CD4-positive, alpha-beta memory T cell (primary cell): ENCODE results near the gene APOB. TPM values are rescaled to one million over a fixed set of nuclear protein-coding genes. Genes with fewer than 3 reads are reported as not detected.
A peak's percentile ranks its signal among the peaks of the same experiment; 100 is the strongest.
"Not testable (repeated sequence)": the region's sequence is repeated elsewhere in the genome, so short reads cannot be mapped to it uniquely, and the experiment has no call there.

Experiments
- CTCF ChIA-PET: fragments of 350-600 bp; sonication (Branson Sonifier 250); formaldehyde crosslinking; loops from one replicate; lab custom pipeline; 2021; ENCODE audit warnings: inconsistent platforms; ENCODE audit not compliant: partially characterized antibody; lab: Charles Lee
- POLR2A ChIA-PET: fragments of 350-600 bp; sonication (Branson Sonifier 250); formaldehyde crosslinking; loops from one replicate; lab custom pipeline; 2021; ENCODE audit not compliant: partially characterized antibody; lab: Charles Lee
- DNase-seq, 5 donors: peaks; one replicate each; pipeline versions ENCODE4 v3.0.0 to v3.0.0-alpha.2; 2020 to 2022; ENCODE audit warnings: mixed read lengths in 1 of 5
- H3K27ac ChIP-seq: one replicate; pipeline ENCODE4 v1.7.0; 2013; ENCODE audit warnings: low read depth, low read length
- H3K27me3 ChIP-seq: 2 replicates; pipeline ENCODE4 v1.7.0; 2013; ENCODE audit warnings: mild to moderate bottlenecking, low read length, moderate library complexity; ENCODE audit not compliant: insufficient read depth
- H3K36me3 ChIP-seq: 2 replicates; pipeline ENCODE4 v1.7.0; 2013; ENCODE audit warnings: mild to moderate bottlenecking, low read length, moderate library complexity; ENCODE audit not compliant: insufficient read depth
- H3K4me1 ChIP-seq: 2 replicates; pipeline ENCODE4 v1.7.0; 2013; ENCODE audit warnings: mild to moderate bottlenecking, low read length, moderate library complexity; ENCODE audit not compliant: insufficient read depth
- H3K4me3 ChIP-seq, 2 donors: one replicate each; pipeline ENCODE4 v1.7.0; 2013; ENCODE audit warnings: low read length in 2 of 2, mild to moderate bottlenecking in 1 of 2
- H3K9me3 ChIP-seq, 2 donors: one replicate each; pipeline ENCODE4 v1.7.0; 2013; ENCODE audit warnings: low read length in 2 of 2, control low read depth in 1 of 2; ENCODE audit not compliant: control insufficient read depth in 1 of 2
- H3K27ac Mint-ChIP-seq, 7 donors: one replicate each; pipeline ENCODE4 v1.8.0; 2020 to 2021; ENCODE audit warnings: mixed read lengths in 7 of 7, mild to moderate bottlenecking in 6 of 7, inconsistent platforms in 3 of 7, moderate library complexity in 3 of 7
- H3K27me3 Mint-ChIP-seq, 2 donors: one replicate each; pipeline ENCODE4 v1.8.0; 2020 to 2021; ENCODE audit warnings: mixed read lengths in 2 of 2
- H3K36me3 Mint-ChIP-seq, 2 donors: one replicate each; pipeline ENCODE4 v1.8.0; 2020 to 2021; ENCODE audit warnings: mixed read lengths in 2 of 2, inconsistent platforms in 1 of 2, mild to moderate bottlenecking in 1 of 2
- H3K4me1 Mint-ChIP-seq, 4 donors: one replicate each; pipeline ENCODE4 v1.8.0; 2020 to 2021; ENCODE audit warnings: mixed read lengths in 4 of 4, mild to moderate bottlenecking in 1 of 4
- H3K4me3 Mint-ChIP-seq, 8 donors: one replicate each; pipeline ENCODE4 v1.8.0; 2020 to 2021; ENCODE audit warnings: mixed read lengths in 8 of 8, mild to moderate bottlenecking in 7 of 8, moderate library complexity in 6 of 8, inconsistent platforms in 3 of 8
- H3K9me3 Mint-ChIP-seq, 8 donors: one replicate each; pipeline ENCODE4 v1.8.0; 2020 to 2021; ENCODE audit warnings: mixed read lengths in 8 of 8, mild to moderate bottlenecking in 5 of 8, inconsistent platforms in 3 of 8, moderate library complexity in 1 of 8
- intact Hi-C: fragments of 100-400 bp; cut with micrococcal nuclease; formaldehyde crosslinking; loops from one replicate; pipeline ENCODE4 v1.15.1; 2023
- polyA plus RNA-seq, 2 donors: library from polyadenylated mRNA; unstranded; fragments of 300-500 nt; fragmentation: Illumina TruSeq; gene quantifications; one replicate each; pipeline ENCODE4 v1.2.3, GENCODE V29; 2021
- total RNA-seq, 2 experiments: library from RNA; stranded (reverse); gene quantifications; one replicate each; pipeline ENCODE4 v1.2.3, GENCODE V29; 2021

The APOB gene
- total and polyA plus RNA-seq, 4 experiments from 2014 or later: not detected

- ChIA-PET POLR2A (no interaction called here), CTCF (interaction anchor here (1.5 to 3.0 kb wide), 2 partner anchors 11 kb away, joined by 3 to 18 read pairs; partner anchors contain the start of gene APOB)
- Mint-ChIP-seq H3K36me3 (no peaks in the 10 kb centered on the region), H3K27me3 (peaks cover 6 to 17% of the 10 kb centered on the region in 2 donors), H3K4me1 (no peaks in the 10 kb centered on the region), H3K9me3 (peaks cover 0 to 2% (median 0%) of the 10 kb centered on the region in 8 donors), H3K27ac (no peak overlapping the region), H3K4me3 (no peak overlapping the region)
- DNase-seq: no peak
- Histone ChIP-seq H3K9me3 (no peaks in the 10 kb centered on the region), H3K4me3 (no peak overlapping the region), H3K4me1 (no peaks in the 10 kb centered on the region), H3K27ac (no peak overlapping the region), H3K36me3 (no peaks in the 10 kb centered on the region), H3K27me3 (no peaks in the 10 kb centered on the region)
- intact Hi-C loops: no loop called here
These were observed 12.6 kb downstream of the APOB start for GRCh38 chr2:21030983-21031968.

DNA sequence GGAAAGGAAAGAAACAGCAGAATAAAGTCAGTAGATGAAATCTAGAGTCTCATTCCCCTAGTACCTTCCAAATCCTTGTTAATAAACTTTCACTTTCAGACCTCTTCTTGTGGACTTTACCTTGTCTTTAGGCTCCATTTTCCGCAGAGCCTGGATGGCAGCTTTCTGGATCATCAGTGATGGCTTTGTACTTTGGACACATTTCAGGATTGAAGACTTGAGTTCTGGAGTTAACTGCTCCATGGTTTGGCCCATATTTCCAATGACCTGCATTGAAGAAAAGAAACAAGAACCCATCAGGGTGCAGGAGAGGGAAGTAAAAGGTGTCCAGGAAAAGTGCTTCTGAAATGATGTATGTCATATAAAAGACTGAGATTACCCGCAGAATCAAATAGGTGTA, 14.4 kb downstream of the APOB start:
- ChIA-PET POLR2A (no interaction called here), CTCF (no interaction called here)
- H3K4me1 Mint-ChIP-seq: no peaks in the 10 kb centered on the region
- peaks cover 6 to 15% of the 10 kb centered on the region in 2 donors for H3K27me3 Mint-ChIP-seq
- peaks cover 0 to 2% (median 0%) of the 10 kb centered on the region in 8 donors for H3K9me3 Mint-ChIP-seq
- H3K4me1 ChIP-seq: no peaks in the 10 kb centered on the region
- no peaks in the 10 kb centered on the region for H3K36me3 Mint-ChIP-seq
- intact Hi-C loops: no loop called here
- no peaks in the 10 kb centered on the region for H3K27me3 ChIP-seq
- DNase-seq: no peak
- H3K36me3 ChIP-seq: no peaks in the 10 kb centered on the region
- no peak overlapping the region for H3K4me3 Mint-ChIP-seq
- no peaks in the 10 kb centered on the region for H3K9me3 ChIP-seq
- H3K4me3 ChIP-seq: no peak overlapping the region
- no peak overlapping the region for H3K27ac Mint-ChIP-seq
- H3K27ac ChIP-seq: no peak overlapping the region

- DNase-seq, intact Hi-C loops, H3K27me3 ChIP-seq, H3K27ac Mint-ChIP-seq, H3K4me1 Mint-ChIP-seq, H3K9me3 Mint-ChIP-seq, H3K4me3 Mint-ChIP-seq, H3K36me3 Mint-ChIP-seq, H3K9me3 ChIP-seq, H3K4me3 ChIP-seq, H3K4me1 ChIP-seq, H3K27ac ChIP-seq, CTCF ChIA-PET, POLR2A ChIA-PET, H3K36me3 ChIP-seq: not testable (repeated sequence)
- peaks cover 6 to 15% of the 10 kb centered on the region in 2 donors for H3K27me3 Mint-ChIP-seq
These were observed 14.9 kb downstream of the APOB start for GRCh38 chr2:21028951-21029350.

DNA sequence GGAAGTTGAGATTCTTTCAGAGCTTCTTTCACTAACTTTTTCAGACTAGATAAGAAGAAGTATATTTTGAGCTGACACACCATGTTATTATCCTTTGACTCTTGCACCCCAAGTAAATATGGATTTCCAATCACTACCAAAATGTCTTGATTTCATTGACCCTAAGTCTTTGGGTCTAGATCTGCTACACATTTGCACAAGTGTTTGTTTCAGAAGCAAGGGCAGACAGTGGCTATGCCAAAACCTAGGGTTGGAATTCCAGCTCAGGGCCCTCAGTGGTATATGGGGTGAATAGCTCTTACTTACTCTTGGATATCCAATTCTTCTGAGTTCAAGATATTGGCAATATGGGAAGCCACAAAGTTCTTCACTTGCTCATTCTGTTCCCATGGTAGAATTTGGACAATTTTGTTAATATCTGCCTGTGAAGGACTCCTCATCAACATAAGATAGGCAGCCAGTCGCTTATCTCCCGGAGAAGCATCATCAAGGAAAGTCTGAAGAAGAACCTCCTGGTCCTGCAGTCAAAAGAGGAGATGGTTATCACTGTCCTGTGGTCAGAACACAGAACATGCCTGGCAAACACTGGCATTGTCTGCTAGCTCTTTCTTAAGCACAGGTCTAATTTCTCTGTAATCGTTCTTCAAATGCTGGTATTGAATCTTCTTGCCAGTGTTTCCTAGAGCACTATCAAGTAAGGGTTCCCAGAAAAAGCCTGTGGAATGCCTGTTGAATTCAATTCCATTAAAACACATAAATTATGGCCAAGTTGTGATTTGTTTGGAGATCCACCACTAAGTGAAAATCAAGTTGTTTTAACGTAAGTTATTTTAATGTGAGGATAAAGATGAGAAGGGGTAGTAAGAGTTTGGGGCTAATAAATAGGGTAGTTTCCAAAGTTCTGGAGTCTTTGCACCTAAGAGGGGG, 15.6 kb downstream of the APOB start:
- intact Hi-C loops: no loop called here
- CTCF ChIA-PET: interaction anchor here (1.2 to 1.8 kb wide), 4 partner anchors 8 to 367 kb away, joined by 3 to 4 read pairs (median 4); no protein-coding TSS in a partner anchor
- no peaks in the 10 kb centered on the region for H3K4me1 ChIP-seq
- H3K9me3 Mint-ChIP-seq: peaks cover 0 to 2% (median 0%) of the 10 kb centered on the region in 8 donors
- no peaks in the 10 kb centered on the region for H3K9me3 ChIP-seq
- H3K27me3 Mint-ChIP-seq: peaks cover 6 to 15% of the 10 kb centered on the region in 2 donors
- no peaks in the 10 kb centered on the region for H3K36me3 ChIP-seq
- H3K4me1 Mint-ChIP-seq: no peaks in the 10 kb centered on the region
- H3K27ac ChIP-seq: no peak overlapping the region
- POLR2A ChIA-PET: no interaction called here
- no peak overlapping the region for H3K4me3 ChIP-seq
- no peak for DNase-seq
- H3K27me3 ChIP-seq: no peaks in the 10 kb centered on the region
- H3K4me3 Mint-ChIP-seq: no peak overlapping the region
- no peak overlapping the region for H3K27ac Mint-ChIP-seq
- no peaks in the 10 kb centered on the region for H3K36me3 Mint-ChIP-seq

GRCh38 chr2:21026479-21027282, 17.2 kb downstream of the APOB start:
- Mint-ChIP-seq H3K4me1 (no peaks in the 10 kb centered on the region), H3K36me3 (no peaks in the 10 kb centered on the region), H3K9me3 (peaks cover 0 to 2% (median 0%) of the 10 kb centered on the region in 8 donors), H3K4me3 (no peak overlapping the region), H3K27me3 (peaks cover 8 to 13% of the 10 kb centered on the region in 2 donors), H3K27ac (peak overlapping the region in 1 of 7 donors; percentile 5)
- Histone ChIP-seq H3K27me3 (no peaks in the 10 kb centered on the region), H3K36me3 (no peaks in the 10 kb centered on the region), H3K27ac (no peak overlapping the region), H3K4me1 (no peaks in the 10 kb centered on the region), H3K9me3 (no peaks in the 10 kb centered on the region), H3K4me3 (no peak overlapping the region)
- no peak for DNase-seq
- ChIA-PET POLR2A (no interaction called here), CTCF (interaction anchor here (1.5 to 1.8 kb wide), 2 partner anchors 12 to 15 kb away, joined by 4 read pairs; no protein-coding TSS in a partner anchor)
- intact Hi-C loops: no loop called here

GRCh38 chr2:21025690-21026478, 18.0 kb downstream of the APOB start:
- intact Hi-C loops: no loop called here
- no peak overlapping the region for H3K4me3 Mint-ChIP-seq
- H3K9me3 Mint-ChIP-seq: peaks cover 0 to 2% (median 0%) of the 10 kb centered on the region in 8 donors
- no peak overlapping the region for H3K27ac Mint-ChIP-seq
- ChIA-PET CTCF (interaction anchor here (1.1 to 1.8 kb wide), 2 partner anchors 14 to 16 kb away, joined by 3 to 4 read pairs; no protein-coding TSS in a partner anchor), POLR2A (interaction anchor here (0.6 kb wide), 1 partner anchor 138 kb away, joined by 3 read pairs; no protein-coding TSS in a partner anchor)
- Histone ChIP-seq H3K4me1 (no peaks in the 10 kb centered on the region), H3K36me3 (no peaks in the 10 kb centered on the region), H3K27ac (no peak overlapping the region), H3K9me3 (no peaks in the 10 kb centered on the region), H3K27me3 (no peaks in the 10 kb centered on the region), H3K4me3 (no peak overlapping the region)
- peaks cover 8 to 13% of the 10 kb centered on the region in 2 donors for H3K27me3 Mint-ChIP-seq
- no peak for DNase-seq
- H3K4me1 Mint-ChIP-seq: no peaks in the 10 kb centered on the region
- H3K36me3 Mint-ChIP-seq: no peaks in the 10 kb centered on the region
